ENCODE measurements around the gene LUC7L3. TPM values are rescaled to one million over a fixed set of nuclear protein-coding genes. Genes with fewer than 3 reads are reported as not detected.

Gene LUC7L3
- total and polyA plus RNA-seq, 2 of the 13 experiments (the other 11 are each of a cell fraction or from before 2014, with no cell fraction given): 108 to 120 TPM

DNA sequence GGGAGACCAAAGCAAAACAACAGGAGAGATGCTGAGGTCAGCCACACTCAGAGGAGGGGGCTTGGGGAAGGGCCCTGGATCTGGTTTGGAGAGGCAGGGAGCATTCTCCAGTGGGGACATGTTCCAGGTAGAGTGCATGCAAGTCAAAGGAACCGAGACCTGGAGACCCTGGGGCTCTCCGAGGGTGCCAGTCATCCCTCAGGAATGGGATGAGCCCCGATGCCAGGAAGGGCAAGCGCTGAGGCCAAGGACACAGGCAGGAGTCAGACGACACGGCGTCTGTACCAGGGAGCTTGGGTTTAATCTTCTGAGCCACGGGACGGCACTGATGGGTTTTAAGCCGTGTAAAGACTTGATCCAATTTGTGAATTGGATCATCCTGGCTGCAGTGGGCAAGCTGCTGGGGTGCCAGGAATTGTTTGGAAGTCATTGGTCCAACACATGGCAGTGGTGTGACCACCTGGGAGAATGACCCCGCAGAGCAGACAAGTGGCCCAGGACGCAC, 80.8 kb downstream of the LUC7L3 start (continued):
- TF ChIP-seq, protein P1, sequence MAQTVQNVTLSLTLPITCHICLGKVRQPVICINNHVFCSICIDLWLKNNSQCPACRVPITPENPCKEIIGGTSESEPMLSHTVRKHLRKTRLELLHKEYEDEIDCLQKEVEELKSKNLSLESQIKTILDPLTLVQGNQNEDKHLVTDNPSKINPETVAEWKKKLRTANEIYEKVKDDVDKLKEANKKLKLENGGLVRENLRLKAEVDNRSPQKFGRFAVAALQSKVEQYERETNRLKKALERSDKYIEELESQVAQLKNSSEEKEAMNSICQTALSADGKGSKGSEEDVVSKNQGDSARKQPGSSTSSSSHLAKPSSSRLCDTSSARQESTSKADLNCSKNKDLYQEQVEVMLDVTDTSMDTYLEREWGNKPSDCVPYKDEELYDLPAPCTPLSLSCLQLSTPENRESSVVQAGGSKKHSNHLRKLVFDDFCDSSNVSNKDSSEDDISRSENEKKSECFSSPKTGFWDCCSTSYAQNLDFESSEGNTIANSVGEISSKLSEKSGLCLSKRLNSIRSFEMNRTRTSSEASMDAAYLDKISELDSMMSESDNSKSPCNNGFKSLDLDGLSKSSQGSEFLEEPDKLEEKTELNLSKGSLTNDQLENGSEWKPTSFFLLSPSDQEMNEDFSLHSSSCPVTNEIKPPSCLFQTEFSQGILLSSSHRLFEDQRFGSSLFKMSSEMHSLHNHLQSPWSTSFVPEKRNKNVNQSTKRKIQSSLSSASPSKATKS (CRISPR knock-in tag; IDR thresholded peaks at IDR 0.05): no peak

DNA sequence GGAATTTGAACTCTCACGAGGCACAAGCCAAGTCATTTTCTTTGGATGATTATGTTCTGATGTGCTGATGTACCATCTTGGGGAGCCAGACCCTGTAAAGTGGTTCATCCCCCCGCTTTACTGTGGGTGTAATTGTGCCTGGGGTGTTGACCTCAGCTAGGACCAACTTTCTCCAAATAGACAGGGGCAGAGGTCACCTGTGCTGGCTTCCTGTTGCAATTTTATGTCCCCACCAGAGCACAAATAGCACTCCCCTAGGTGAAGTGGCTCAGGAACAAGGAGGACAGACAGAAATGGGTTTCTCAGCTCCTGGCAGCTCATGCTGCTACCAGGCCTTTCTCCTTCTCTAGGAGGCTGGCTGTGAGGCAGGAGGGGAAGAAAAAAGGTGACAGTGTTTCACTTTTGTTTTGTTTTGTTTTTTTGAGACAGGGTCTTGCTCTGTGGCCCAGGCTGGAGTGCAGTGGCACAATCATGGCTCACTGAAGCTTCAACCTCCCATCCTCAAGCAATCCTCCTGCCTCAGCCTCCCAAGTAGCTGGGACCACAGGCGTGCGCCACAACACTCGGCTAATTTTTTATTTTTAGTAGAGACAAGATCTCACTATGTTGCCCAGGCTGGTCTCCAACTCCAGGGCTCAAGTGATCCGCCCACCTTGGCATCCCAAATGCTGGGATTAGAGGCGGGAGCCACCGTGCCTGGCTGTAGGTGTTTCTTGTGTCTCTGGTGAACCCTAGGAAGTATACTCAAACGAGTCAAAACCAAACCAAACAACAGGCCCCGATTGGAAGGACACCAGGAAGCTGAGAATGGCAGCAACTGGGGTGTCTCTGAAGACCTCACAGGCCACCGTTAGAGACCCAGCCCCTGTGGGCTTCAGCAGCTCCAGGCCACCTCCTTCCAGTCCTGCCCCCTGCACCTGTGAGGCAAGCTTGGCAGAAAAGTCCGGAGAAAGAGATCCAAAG, 83.5 kb downstream of the LUC7L3 start:
- DNase-seq (ENCODE audit: low spot score): no peak
- ATAC-seq: peak; percentile 9; the same call in 2 of the 3 replicates
- H3K9ac ChIP-seq (ENCODE audit: insufficient read depth, low read depth, low read length): peak overlapping the region; percentile 36; the same call in 1 of the 2 replicates
- intact Hi-C loops (cut with micrococcal nuclease; ENCODE audit: unreplicated experiment): loop anchor here (5.0 kb wide), 1 partner anchor 39 kb away; no protein-coding TSS in a partner anchor
- H3K79me2 ChIP-seq (ENCODE audit: insufficient read depth, low read length): no peaks in the 10 kb centered on the region
- ChIA-PET POLR2A (interaction anchor here (0.6 to 3.0 kb wide), 5 partner anchors 9 to 142 kb away, joined by 3 to 11 read pairs (median 3); partner anchors contain the start of gene TOB1), CTCF (ENCODE audit: low intra/inter-chr PET ratio, low total read pairs) (no interaction called here)
- peak; percentile 63 for FAIRE-seq
- WGBS (ENCODE audit: low lambda C conversion rate): 30% methylated on average over 12 of the region's 12 CpGs
- H3K27me3 ChIP-seq (ENCODE audit: control insufficient read depth in 1 of 2, insufficient read depth in 2 of 2, low read length in 2 of 2): peaks cover 3 to 35% of the 10 kb centered on the region in 2 experiments; a peak in 4 of 5 replicates
- no peaks in the 10 kb centered on the region for H3K9me3 ChIP-seq (ENCODE audit: low read length)
- H3K4me2 ChIP-seq (ENCODE audit: low read depth, low read length): peak overlapping the region; percentile 72
- H3K27ac ChIP-seq (ENCODE audit: extremely low read length, insufficient read depth, low read length): no peak overlapping the region
- BruUV-seq (replicated peaks): no TSS peak
- H3K36me3 ChIP-seq (replicated peaks in 1 of 2; ENCODE audit: control insufficient read depth in 1 of 2, insufficient read depth in 2 of 2, low read length in 2 of 2): no peaks in the 10 kb centered on the region
- in situ Hi-C loops (cut with HindIII; ENCODE audit: extremely low pct_ligation_motif_present, low pct_unique_long_range_greater_than_20kb): no loop called here
- H2AFZ ChIP-seq (ENCODE audit: low read length): peak overlapping the region; percentile 85
- H3K4me3 ChIP-seq (replicated peaks in 1 of 3; ENCODE audit: insufficient read depth in 1 of 3, low read depth in 2 of 3, low read length in 3 of 3): peak overlapping the region; percentile 19 to 52 (median 26)
- peaks cover 99% of the 10 kb centered on the region for H3K4me1 ChIP-seq (ENCODE audit: insufficient read depth, low read length)
- no peaks in the 10 kb centered on the region for H4K20me1 ChIP-seq (ENCODE audit: insufficient read depth, low read length)
- TF ChIP-seq DNMT3B (CRISPR knock-in tag; conservative IDR thresholded peaks at IDR 0.05): no peak
- no peak for TF ChIP-seq CEBPB (IDR thresholded peaks at IDR 0.05; ENCODE audit: borderline replicate concordance, low read depth, low read length)
- no peak for TF ChIP-seq RBFOX2 (IDR thresholded peaks at IDR 0.05; ENCODE audit: low read depth, low read length)
- TF ChIP-seq ZNF232 (CRISPR knock-in tag; IDR thresholded peaks at IDR 0.05; ENCODE audit: borderline replicate concordance): no peak
- TF ChIP-seq SRSF4 (IDR thresholded peaks at IDR 0.05; ENCODE audit: low read depth, low read length, poor library complexity, severe bottlenecking): no peak
- TF ChIP-seq ZBTB1 (CRISPR knock-in tag; IDR thresholded peaks at IDR 0.05; ENCODE audit: borderline replicate concordance): no peak
- TF ChIP-seq REXO4 (CRISPR knock-in tag; IDR thresholded peaks at IDR 0.05; ENCODE audit: borderline replicate concordance): no peak
- TF ChIP-seq, protein P2, sequence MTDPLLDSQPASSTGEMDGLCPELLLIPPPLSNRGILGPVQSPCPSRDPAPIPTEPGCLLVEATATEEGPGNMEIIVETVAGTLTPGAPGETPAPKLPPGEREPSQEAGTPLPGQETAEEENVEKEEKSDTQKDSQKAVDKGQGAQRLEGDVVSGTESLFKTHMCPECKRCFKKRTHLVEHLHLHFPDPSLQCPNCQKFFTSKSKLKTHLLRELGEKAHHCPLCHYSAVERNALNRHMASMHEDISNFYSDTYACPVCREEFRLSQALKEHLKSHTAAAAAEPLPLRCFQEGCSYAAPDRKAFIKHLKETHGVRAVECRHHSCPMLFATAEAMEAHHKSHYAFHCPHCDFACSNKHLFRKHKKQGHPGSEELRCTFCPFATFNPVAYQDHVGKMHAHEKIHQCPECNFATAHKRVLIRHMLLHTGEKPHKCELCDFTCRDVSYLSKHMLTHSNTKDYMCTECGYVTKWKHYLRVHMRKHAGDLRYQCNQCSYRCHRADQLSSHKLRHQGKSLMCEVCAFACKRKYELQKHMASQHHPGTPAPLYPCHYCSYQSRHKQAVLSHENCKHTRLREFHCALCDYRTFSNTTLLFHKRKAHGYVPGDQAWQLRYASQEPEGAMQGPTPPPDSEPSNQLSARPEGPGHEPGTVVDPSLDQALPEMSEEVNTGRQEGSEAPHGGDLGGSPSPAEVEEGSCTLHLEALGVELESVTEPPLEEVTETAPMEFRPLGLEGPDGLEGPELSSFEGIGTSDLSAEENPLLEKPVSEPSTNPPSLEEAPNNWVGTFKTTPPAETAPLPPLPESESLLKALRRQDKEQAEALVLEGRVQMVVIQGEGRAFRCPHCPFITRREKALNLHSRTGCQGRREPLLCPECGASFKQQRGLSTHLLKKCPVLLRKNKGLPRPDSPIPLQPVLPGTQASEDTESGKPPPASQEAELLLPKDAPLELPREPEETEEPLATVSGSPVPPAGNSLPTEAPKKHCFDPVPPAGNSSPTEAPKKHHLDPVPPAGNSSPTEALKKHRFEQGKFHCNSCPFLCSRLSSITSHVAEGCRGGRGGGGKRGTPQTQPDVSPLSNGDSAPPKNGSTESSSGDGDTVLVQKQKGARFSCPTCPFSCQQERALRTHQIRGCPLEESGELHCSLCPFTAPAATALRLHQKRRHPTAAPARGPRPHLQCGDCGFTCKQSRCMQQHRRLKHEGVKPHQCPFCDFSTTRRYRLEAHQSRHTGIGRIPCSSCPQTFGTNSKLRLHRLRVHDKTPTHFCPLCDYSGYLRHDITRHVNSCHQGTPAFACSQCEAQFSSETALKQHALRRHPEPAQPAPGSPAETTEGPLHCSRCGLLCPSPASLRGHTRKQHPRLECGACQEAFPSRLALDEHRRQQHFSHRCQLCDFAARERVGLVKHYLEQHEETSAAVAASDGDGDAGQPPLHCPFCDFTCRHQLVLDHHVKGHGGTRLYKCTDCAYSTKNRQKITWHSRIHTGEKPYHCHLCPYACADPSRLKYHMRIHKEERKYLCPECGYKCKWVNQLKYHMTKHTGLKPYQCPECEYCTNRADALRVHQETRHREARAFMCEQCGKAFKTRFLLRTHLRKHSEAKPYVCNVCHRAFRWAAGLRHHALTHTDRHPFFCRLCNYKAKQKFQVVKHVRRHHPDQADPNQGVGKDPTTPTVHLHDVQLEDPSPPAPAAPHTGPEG (CRISPR knock-in tag; IDR thresholded peaks at IDR 0.05): no peak
- TF ChIP-seq TBX2 (CRISPR knock-in tag; IDR thresholded peaks at IDR 0.05; ENCODE audit: borderline replicate concordance): peak; percentile 68; the same call in 1 of the 2 replicates
